D341Med (cell line): ENCODE measurements around the gene CTNND2.

Source experiments
- DNase-seq: peaks from one replicate; pipeline ENCODE4 v3.0.0; 2012; ENCODE audit warnings: low spot score

Gene CTNND2

DNA sequence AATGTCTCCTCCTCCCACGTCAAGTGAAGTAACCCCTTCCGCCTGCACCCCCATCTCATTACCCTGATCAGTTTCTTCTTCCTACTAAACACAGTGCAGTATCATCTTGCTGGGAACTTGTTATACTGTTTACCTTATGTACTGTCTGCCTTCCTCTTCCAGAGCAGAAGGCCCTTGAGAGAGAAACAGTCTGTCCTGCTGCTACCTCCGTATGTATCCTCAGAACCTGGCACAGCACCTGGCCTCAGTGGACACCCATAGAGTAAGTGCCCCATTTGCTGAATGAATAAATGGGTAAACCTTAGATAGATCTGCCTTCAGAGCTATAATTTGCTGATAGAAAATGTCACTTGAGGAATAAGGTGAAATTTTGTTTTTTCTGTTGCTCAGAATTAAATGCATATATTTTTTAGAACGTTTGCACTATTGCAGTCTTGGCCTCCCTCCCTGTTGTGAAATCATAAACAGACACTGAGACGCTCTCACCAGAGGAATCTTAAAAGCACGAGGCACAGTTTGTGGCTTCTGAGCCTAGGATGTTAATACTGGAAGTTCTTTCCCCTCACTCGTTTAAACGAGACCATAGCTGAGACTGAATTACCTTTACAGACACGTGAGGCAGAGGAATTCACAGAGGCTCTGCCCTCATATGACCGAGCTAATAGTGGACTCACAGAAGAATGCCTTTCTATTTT, 920.1 kb downstream of the CTNND2 start:
- no peak for DNase-seq

DNA sequence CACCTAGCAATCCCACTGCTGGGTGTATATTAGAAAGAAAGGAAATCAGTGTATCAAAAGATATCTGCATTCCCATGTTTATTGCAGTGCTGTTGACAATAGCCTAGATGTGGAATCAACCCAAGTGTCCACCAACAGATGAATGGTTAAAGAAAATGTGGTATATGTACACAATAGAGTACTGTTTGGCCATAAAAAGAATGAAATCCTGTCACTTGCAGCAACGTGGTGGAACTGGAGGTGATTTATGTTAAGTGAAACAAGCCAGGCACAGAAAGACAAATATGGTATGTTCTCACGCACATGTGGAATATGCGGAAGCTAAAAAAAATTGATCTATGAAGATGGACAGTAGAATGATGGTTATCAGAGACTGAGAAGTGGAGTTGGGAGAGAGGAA, 921.6 kb downstream of the CTNND2 start:
- no peak for DNase-seq

DNA sequence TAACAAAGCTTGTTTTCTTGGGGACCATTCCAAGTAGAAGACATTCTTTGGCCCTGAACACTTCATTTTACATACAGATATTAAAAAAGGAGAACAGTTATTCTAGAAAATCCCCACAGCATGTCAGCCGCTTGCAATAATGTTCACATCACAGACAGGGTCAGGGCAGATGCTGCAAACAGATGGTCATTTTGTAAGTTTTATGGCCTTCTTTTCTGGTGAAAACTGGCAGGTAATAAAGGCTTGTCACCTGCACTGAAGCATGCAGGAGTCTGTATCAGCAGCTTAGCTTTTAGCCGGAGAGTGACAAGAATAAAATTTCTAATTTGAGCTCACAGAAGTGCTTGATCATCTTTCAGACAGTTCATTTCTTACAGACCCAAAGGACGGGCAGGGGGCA, 922.3 kb downstream of the CTNND2 start:
- no peak for DNase-seq

DNA sequence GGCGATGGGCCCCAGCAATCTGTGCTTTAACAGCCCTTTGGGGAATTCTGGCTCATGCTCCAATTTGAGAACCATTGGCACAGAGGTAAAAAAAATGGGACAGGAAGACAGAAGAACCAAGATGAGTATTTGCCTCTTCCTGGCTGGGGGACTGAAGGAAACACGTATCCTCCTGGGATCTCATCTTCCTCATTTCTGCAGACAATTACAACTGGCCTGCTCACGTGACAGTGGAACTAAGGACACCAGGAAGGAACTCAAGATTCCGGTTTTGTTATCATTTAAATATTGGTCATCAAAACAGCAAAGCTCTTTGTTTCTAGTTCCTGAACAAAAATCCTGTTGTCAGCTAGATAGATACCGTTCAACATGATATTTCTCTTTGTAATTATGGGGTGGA, 927.2 kb downstream of the CTNND2 start:
- DNase-seq: no peak

DNA sequence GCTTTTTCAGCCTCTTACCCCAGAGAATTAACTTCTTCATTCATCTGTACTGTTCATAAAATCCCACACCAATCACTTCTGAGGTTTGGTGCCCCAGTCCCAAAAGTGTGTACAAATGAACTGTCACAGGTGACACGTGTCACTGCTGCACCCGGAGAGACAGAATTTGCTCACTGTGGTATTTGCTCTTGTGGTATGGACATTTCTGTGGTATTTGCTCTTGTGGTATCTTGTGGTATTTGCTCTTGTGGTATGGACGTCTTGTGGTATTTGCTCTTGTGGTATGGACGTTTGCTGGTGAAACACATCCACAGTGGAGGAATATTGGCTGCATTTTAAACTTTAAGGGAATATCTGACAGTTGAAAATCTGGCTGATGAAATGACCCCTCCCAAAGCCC, 928.3 kb downstream of the CTNND2 start:
- DNase-seq: no peak

DNA sequence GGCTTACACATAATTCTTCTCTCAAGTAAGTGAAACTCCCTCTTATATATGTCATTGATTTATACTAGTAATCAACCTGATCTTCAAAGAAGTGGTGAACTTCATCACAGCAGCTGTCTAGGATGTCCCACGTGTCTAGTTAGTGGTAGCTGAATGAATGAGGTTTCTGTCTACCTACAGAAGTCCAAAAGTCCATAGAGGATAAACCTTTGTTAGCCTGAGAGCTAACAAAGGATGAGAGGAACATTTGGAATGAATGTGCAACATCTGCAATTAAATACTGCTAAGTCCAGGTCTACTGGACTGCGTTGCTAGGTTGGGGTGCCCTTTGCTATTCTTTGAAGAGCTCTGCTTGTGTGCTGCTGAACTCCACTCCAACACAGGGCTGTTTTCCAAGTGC, 929.4 kb downstream of the CTNND2 start:
- no peak for DNase-seq

DNA sequence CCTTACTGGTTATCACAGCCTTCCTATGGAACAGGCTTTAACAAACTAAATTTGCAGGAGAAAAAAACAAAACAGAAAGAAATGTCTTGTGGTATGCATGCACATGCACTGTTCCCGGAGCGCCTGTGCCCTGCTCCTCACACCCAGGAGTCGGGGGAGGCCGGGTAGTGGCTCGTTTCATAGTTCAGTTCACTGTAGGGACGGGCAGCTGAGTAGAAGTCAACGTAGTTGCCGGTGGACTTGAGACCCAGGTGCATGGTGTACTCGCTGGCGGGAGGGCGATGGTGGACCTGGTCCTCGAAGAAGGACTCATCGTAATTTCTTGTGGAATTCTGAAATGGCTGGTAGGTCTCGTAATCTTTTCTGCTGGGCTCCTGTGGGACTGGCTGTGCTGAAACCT, 930.9 kb downstream of the CTNND2 start:
- no peak for DNase-seq

DNA sequence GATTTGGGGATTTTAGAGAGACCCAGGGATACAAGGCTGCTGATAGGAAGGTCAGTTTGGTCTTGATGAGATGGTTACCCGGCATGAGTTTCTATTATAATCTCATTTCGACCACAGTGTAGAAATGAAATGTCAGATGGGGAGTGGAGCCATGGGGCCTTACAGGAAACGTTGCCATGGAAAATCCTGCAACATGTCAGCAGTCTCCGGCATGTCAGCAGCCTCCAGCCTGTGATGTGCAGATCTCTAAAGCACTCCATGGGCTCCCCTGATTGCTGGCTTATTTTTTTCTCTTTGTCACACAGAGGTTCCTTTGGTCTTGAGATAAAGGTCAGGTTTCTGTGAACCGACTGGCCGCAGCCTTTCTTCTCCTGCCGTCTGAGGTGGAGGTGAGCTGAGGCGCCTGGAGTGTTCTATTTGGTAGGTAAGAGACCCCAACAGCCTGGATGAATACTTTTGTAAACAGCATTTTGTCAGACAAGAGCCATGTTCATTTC, 934.5 kb downstream of the CTNND2 start:
- DNase-seq: no peak

DNA sequence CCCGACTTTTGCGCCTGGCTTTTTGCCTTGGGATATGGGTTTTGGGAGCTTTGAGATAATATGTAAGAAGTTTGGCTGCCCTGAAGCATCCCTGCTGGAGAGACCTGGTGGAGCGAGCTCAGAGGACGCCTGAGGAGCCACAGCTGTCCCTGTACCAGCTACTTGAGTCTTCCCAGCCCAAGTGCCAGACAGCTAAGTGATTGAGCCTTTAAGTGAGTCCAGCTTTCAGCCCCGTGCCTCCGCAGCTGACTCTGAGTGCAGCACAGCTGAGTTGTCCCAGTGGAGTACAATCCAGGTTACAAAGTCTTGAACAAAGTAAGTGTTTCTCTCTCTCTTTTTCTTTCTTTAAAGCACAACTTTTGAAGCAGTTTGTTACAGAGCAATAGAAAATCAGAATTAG, 939.4 kb downstream of the CTNND2 start:
- DNase-seq: no peak

DNA sequence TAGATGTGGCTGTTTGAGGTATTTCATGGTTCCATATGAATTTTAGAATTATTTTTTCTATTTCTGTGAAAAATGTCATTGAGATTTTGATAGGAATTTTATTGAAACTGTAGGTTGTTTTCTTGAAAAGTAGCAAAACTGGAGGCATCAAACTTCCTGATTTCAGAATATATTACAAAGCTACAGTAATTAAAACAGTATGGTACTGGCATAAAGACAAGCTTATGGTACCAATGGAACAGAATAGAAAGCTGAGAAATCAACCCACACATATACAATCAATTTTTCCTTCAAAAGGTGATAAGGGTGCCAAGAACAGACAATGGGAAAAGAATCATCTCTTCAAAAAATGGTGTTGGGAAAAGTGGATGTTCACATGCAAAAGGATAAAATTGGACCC, 945.5 kb downstream of the CTNND2 start:
- no peak for DNase-seq

DNA sequence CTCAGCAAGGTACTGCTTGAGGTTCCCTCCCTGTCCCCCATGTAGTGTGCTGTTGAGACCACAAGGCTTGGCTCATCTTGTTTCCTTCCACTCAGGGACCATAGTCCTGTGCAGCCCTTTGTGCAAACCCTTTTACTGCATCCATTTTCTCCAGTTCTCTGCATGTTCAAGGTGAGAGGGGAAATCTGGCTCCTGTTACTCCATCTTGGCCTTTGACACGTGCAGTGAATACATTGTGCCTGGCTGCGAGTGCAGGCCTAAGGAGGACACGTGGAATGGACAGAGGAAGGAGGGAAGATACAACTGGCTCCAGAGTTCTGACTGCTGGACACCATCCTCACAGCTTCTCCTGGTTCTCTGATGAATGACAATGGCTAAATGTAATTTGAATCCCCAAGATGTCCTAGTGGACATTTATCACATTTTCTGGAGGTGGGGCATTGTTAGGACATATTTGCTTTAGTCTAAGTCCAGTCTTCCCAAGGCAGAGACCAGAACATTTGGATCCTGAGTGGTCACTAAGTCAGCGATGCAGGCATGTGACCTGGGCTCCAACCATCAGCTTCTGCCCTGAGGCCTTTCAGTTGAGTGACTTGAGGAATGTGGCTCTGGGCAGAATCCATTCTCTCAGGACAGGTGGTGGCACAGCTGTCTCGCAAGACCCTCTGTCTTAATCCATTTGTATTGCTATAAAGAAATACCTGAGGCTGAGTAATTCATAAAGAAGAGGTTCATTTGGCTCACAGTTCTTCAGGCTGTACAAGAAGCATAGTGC, 954.2 kb downstream of the CTNND2 start:
- no peak for DNase-seq

DNA sequence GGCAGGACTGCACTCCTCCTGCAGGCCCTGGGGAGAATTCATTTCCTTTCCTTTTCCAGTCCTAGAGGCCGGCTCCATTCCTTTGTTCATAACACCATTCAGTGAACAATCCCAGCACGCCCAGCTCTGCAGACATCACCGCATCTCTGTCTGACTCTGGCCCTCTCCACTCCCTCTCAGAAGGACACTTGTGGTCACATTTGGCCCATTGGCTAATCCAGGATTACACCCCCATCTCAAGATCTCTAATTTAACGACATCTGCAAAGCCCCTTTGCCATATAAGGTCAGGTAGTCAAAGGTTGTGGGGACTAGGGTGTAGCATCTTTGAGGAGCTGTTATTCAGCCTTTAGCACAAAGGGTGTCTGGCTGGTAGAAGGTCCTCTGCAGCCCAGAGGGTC, 958.2 kb downstream of the CTNND2 start:
- DNase-seq: no peak

DNA sequence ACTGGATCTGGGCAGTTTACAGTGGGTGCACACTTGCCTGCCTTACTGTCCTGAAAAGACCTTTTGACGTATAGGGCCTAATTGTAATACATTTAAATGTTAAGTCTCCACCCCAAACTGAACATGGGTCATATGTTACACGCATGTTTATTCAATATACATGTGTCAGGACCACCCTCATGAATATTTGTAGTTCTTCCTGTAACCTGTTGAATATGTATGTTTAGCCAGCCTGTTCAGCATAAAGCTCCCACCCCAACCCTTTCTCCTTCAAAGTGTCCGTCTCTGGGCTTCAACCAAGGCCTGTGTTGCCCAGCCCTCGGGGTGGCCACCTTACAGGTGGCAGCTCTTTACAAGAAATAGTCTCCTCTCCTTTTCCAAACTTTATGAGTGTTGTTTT, 962.3 kb downstream of the CTNND2 start:
- no peak for DNase-seq

DNA sequence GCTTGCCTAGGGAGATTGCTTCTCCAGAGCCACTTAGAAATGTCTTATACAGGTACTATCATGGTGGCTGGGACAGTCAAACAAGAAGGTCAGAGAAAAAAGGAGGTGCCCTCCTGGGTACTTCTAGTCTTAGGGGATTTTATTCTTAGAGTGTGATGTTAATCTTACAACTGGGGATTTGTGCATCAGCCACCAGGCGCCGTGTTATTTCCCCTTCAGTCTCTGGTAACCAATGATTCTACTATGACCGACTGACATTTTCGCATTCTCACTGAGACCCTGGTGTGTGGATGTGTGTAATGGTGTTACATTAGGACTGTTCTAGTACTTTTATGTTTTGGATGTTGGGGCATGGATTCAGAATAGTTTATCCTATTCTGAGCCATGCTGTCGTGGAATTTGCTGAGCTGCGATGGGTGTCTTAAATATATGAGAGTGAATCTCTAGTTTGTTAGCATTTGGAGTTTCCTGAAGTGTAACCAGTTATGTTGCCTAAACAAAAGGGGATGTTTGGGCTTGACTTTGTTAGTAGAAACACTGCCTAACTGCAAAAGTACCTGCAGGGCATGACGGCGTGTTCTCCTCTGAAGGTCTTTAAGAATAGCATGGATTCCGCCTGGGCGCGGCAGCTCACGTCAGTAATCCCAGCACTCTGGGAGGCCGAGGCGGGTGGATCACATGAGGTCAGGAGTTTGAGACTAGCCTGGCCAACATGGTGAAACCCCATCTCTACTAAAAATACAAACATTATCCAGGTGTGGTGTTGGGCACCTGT, 968.0 kb downstream of the CTNND2 start:
- DNase-seq: no peak

DNA sequence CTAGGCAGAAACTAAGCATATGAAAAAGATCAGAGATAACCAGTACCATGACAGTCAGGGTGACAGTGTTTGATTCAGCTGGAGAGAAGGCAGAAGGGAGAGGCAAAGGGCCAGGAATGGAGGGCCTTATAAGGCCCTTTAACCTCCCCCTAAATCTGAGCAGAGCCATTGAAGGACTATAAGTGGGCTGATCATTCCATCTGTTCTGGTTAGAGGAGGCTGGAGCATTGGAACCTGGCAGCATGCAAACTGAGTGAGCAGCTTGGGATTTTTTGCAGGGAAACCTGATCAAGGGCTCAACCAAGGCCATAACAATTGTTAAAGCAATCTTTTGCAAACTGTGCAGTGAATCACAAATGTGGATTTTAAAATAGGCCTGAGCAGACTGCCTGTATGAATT, 968.7 kb downstream of the CTNND2 start:
- DNase-seq: no peak

DNA sequence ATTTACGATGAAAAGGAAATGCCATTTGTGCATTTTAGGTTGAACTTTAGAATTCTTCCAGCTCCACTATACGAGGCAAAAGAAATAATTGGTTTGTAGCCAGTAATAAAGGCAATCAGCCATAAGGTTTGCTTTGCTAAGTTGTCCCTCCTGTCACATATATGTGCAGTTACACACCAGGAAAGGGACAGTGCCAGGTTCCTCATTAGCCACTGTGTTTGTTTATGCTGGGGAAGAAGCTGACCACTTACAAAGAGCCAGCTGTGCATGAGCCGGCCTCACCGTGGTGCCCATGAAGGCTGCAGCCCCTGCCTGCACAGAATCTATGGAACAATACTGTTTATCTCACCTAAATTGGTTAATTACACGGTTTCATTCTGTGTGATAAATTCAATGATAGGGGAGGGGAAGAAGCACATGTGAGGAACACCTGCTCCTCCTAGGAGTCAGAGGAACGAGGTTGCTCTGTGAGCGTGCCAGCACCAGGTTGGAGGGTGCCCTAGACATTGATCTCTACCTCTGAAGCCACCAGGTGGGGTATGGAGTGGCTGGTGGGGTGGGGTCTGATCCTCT, 969.4 kb downstream of the CTNND2 start:
- DNase-seq: no peak

DNA sequence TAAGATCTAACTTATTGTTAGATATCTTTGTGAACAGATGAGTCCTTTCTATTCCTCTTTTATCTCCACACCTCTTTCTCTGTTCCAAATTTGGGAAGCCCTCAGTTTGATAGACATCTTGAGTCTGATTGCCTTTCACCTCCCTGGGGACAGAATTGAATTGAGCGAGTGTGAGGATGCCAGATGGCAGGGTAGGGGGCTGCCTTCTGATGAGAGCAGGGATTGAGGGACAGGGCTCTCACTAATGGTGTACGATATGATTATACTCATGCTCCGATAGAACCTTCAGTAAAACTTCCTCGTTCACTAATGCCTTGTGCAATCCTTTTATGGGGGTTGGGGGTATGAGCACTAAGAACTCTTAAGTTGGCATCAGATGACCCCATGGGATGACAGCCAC, 971.1 kb downstream of the CTNND2 start:
- DNase-seq: no peak

DNA sequence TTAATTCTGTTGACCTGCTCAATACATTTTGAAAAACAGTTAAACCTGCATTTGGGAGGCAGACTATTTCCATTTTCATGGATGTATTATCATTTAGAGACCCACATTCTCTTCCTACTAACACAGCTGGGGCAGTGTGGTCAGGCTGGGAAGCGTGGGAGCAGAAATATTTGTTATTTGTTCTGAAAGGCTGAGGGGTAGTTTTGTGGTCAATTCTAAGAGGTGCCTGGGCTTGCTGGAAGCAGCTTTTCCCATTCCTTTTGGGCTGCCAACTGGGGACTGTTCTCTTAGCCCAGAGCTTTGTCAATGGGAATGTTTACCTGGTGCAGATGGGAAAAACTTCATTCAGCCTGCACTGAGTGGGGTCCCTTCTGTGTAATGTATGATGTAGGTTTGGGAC, 971.8 kb downstream of the CTNND2 start:
- DNase-seq: no peak

DNA sequence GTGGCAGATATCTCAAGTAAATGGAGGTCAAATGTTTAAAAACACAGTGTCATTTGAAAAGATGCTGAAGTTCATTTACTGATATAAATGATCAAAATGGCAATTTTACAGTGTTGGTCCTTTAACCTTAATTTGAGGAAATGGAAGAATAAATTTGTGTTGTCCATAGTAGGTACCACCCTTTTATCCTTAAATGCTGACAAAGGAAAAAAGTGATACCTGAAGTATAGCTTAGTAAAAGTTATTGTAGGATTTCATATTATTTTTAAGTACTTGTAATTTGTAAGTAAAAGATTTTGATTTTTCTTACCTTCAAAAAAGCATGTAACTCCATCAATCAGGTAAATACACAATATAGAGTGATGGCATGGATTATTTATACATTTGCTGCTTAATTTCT, 976.6 kb downstream of the CTNND2 start:
- no peak for DNase-seq

DNA sequence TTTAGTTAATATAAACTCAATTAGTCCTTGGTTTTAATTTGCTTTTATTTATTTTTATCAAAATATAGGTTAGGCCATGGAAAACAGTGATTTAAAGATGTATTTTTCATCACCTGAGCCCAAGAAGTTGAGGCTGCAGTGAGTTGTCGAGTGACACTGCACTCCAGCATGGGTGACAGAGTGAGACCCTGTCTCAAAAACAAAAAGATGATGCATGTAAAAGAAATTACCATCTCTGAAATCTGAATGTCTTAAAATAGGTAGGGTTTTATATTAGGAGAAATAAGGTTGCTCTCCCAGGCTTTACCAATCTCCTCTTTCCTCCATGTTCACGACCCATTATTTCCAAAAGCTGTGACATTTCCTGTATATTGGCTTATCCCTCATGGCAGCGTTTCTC, 980.9 kb downstream of the CTNND2 start:
- DNase-seq: no peak
